Endodermal cell (in vitro differentiated cells): ENCODE measurements around the gene MAP3K6. TPM values are rescaled to one million over a fixed set of nuclear protein-coding genes. Genes with fewer than 3 reads are reported as not detected.
"Not testable (repeated sequence)": the region's sequence is repeated elsewhere in the genome, so short reads cannot be mapped to it uniquely, and the experiment has no call there.

Experiments
- DNase-seq: peaks from one replicate; pipeline ENCODE4 v3.0.0-alpha.2; 2017
- H3K27ac ChIP-seq: 2 replicates; pipeline ENCODE4 v1.5.1; 2013; ENCODE audit warnings: mild to moderate bottlenecking, low read depth, low read length, moderate library complexity
- H3K27me3 ChIP-seq: 2 replicates; pipeline ENCODE4 v1.6.1; 2013; ENCODE audit warnings: mild to moderate bottlenecking, low read length, moderate library complexity; ENCODE audit not compliant: insufficient read depth, control insufficient read depth, poor library complexity, severe bottlenecking
- H3K36me3 ChIP-seq: 2 replicates; pipeline ENCODE4 v1.7.0; 2013; ENCODE audit warnings: mild to moderate bottlenecking, low read length, moderate library complexity; ENCODE audit not compliant: control insufficient read depth, insufficient read depth
- H3K4me1 ChIP-seq: one replicate; pipeline ENCODE4 v1.7.0; 2013; ENCODE audit warnings: low read length; ENCODE audit not compliant: control insufficient read depth, insufficient read depth
- H3K4me3 ChIP-seq: 2 replicates; pipeline ENCODE4 v1.5.1; 2013; ENCODE audit warnings: mild to moderate bottlenecking, low read length, moderate library complexity
- H3K9ac ChIP-seq: 2 replicates; pipeline ENCODE4 v1.6.1; 2013; ENCODE audit warnings: mild to moderate bottlenecking, low read length, moderate library complexity; ENCODE audit not compliant: poor library complexity, severe bottlenecking; ENCODE audit errors: extremely low read depth
- H3K9me3 ChIP-seq: 2 replicates; pipeline ENCODE4 v1.6.1; 2013; ENCODE audit warnings: mild to moderate bottlenecking, low read length, moderate library complexity; ENCODE audit not compliant: control insufficient read depth
- H3K27ac Mint-ChIP-seq: 2 replicates; pipeline ENCODE4 v1.8.0; 2020; ENCODE audit warnings: mixed read lengths
- H3K27me3 Mint-ChIP-seq: 2 replicates; pipeline ENCODE4 v1.8.0; 2021; ENCODE audit warnings: mild to moderate bottlenecking, mixed read lengths; ENCODE audit not compliant: insufficient read depth
- H3K36me3 Mint-ChIP-seq: 2 replicates; pipeline ENCODE4 v1.8.0; 2020; ENCODE audit warnings: low read depth, mixed read lengths
- H3K4me1 Mint-ChIP-seq: 2 replicates; pipeline ENCODE4 v1.8.0; 2020; ENCODE audit warnings: mixed read lengths
- H3K4me3 Mint-ChIP-seq: 2 replicates; pipeline ENCODE4 v1.8.0; 2020; ENCODE audit warnings: mild to moderate bottlenecking, moderate library complexity, mixed read lengths
- H3K9me3 Mint-ChIP-seq: 2 replicates; pipeline ENCODE4 v1.8.0; 2020; ENCODE audit warnings: mild to moderate bottlenecking, mixed read lengths
- WGBS, 2 experiments: methylation state at CpG; one replicate each; pipeline versions ENCODE4 v1.1.5 to v1.1.7; 2013; ENCODE audit warnings: missing lambda C conversion rate in 2 of 2, mixed read lengths in 1 of 2; ENCODE audit not compliant: insufficient coverage in 1 of 2, insufficient read length in 1 of 2; 5-methylcytosine and 5-hydroxymethylcytosine counted together
- total RNA-seq, 2 donors: library from RNA; stranded (reverse); fragmentation: NEBNext Ultra II Directional in 1 of 2; extraction: Animal tissue kit (Norgen Biotek cat#: 25700) in 1 of 2; gene quantifications; 2 replicates in 1 of 2; 3 replicates in 1 of 2; pipeline ENCODE4 v1.2.1, GENCODE V29; 2021
- TF ChIP-seq, protein P1 (sequence below): fragments of 200-600 bp; sonication (generic); conservative IDR thresholded peaks from 2 replicates; pipeline ENCODE4 v1.5.0; 2021; ENCODE audit warnings: antibody characterized with exemption, mild to moderate bottlenecking

The MAP3K6 gene
- total RNA-seq, 2 donors from 2014 or later: 6.6 to 11.5 TPM

DNA sequence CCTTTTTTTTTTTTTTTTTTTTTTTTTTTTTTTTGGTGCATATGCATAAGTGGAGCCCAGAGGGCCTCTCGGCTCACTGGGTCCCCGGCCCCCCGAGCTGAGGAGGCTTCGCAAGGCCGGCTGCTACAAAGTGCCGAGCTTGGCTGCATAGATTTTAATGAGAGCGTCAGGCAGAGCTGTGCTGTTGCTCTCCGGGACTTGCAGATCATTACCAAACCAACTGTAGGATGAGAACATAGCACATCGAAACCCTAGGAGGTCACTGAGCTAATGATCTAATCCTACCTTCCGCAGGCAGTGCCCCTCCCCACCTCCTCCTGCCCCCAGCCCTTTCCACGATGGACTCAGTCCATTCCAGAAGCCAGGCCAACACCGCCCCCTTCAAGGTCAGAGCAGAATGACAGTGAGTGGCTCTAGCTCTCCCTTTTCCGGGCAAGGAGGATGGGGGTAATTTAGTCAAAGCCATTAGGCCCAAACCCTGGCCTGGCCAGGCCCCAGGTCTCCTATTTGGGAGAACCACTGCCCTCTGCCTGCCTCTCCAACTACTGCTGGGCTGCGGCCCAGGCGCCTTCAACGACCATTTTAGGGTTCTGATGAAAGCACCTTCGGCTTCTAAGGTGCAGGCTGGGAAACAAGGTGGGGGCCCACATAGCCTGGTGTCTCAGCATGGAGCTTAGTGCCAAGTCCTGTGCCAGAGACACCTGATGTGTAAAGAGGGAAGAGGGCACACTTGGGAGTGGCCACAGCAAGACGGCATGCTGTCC, 39.0 kb upstream of the MAP3K6 start:
- peaks cover 33% of the 10 kb centered on the region for H3K36me3 ChIP-seq
- WGBS, 2 experiments: 46 to 68% methylated on average over 8 to 15 of the region's 18 CpGs
- Mint-ChIP-seq H3K4me3 (peak overlapping the region; percentile 28), H3K4me1 (peaks cover 37% of the 10 kb centered on the region), H3K36me3 (peaks cover 31% of the 10 kb centered on the region), H3K27ac (peak overlapping the region; percentile 94)
- TF ChIP-seq, protein P1, sequence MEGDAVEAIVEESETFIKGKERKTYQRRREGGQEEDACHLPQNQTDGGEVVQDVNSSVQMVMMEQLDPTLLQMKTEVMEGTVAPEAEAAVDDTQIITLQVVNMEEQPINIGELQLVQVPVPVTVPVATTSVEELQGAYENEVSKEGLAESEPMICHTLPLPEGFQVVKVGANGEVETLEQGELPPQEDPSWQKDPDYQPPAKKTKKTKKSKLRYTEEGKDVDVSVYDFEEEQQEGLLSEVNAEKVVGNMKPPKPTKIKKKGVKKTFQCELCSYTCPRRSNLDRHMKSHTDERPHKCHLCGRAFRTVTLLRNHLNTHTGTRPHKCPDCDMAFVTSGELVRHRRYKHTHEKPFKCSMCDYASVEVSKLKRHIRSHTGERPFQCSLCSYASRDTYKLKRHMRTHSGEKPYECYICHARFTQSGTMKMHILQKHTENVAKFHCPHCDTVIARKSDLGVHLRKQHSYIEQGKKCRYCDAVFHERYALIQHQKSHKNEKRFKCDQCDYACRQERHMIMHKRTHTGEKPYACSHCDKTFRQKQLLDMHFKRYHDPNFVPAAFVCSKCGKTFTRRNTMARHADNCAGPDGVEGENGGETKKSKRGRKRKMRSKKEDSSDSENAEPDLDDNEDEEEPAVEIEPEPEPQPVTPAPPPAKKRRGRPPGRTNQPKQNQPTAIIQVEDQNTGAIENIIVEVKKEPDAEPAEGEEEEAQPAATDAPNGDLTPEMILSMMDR: peak; percentile 68
- not testable (repeated sequence) for H3K9me3 ChIP-seq, H3K9me3 Mint-ChIP-seq, H3K4me3 ChIP-seq, H3K27me3 ChIP-seq, H3K27me3 Mint-ChIP-seq
- H3K27ac ChIP-seq: peak overlapping the region; percentile 77
- peak; percentile 87 for DNase-seq
- peaks cover 12% of the 10 kb centered on the region for H3K4me1 ChIP-seq
- H3K9ac ChIP-seq: peak overlapping the region; percentile 34

DNA sequence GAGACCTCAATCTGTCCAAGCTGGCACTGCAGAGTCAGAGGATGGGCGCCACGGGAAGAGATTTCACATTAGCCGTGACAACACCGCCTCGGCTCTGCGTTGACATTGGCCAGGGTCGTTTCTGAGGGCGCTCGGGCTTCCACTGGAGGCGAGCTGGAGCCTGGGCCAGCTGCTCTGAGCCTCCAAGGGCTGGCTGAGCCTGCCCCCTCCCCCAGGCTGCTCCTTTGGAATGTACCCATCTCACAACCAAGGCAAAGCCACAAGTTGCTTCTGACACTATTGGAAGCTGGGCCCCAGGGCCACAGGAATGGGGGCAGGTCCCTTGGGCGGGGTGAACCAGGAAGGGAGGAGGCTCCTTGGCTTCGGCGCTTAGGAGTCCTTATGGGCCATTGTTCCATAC, 38.3 kb upstream of the MAP3K6 start:
- H3K4me3 ChIP-seq: no peak overlapping the region
- Mint-ChIP-seq H3K4me1 (peaks cover 44% of the 10 kb centered on the region), H3K9me3 (no peaks in the 10 kb centered on the region), H3K4me3 (peak overlapping the region; percentile 28), H3K36me3 (peaks cover 24% of the 10 kb centered on the region), H3K27ac (peak overlapping the region; percentile 94), H3K27me3 (no peaks in the 10 kb centered on the region)
- peaks cover 16% of the 10 kb centered on the region for H3K4me1 ChIP-seq
- H3K27me3 ChIP-seq: no peaks in the 10 kb centered on the region
- H3K9ac ChIP-seq: peak overlapping the region; percentile 34
- DNase-seq: peak; percentile 90
- H3K36me3 ChIP-seq: peaks cover 26% of the 10 kb centered on the region
- H3K27ac ChIP-seq: peak overlapping the region; percentile 53
- TF ChIP-seq, protein P1: peak; percentile 31
- no peaks in the 10 kb centered on the region for H3K9me3 ChIP-seq
- WGBS, 2 experiments: 61 to 66% methylated on average over 12 to 13 of the region's 13 CpGs

DNA sequence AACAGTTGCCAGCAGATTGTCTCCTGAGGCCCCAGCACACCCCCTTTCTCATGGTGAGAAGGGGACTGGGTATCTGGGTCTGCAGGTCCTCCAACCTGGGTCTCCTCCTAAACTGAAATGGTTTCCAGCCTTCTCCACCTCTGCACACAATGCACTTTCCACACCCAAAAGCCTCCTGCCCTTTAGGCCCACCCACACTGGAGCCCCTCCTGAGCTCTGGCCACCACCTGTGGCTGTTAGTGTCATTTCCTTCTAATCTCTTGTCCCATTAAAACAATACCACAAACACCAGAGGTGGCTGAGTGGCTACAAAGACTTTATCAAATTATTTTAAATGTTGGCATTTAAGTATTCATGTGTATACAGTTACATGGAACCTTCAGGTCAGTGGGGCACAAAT, 37.2 kb upstream of the MAP3K6 start:
- Mint-ChIP-seq H3K9me3 (no peaks in the 10 kb centered on the region), H3K4me3 (no peak overlapping the region), H3K36me3 (peaks cover 17% of the 10 kb centered on the region), H3K27me3 (no peaks in the 10 kb centered on the region), H3K27ac (peak overlapping the region; percentile 89), H3K4me1 (peaks cover 55% of the 10 kb centered on the region)
- Histone ChIP-seq H3K4me1 (peaks cover 19% of the 10 kb centered on the region), H3K36me3 (peaks cover 20% of the 10 kb centered on the region), H3K27ac (peak overlapping the region; percentile 9), H3K9ac (no peak overlapping the region), H3K27me3 (no peaks in the 10 kb centered on the region), H3K9me3 (no peaks in the 10 kb centered on the region), H3K4me3 (no peak overlapping the region)
- TF ChIP-seq, protein P1: no peak
- no peak for DNase-seq
